Measurements from ENCODE around the gene HCST.

DNA sequence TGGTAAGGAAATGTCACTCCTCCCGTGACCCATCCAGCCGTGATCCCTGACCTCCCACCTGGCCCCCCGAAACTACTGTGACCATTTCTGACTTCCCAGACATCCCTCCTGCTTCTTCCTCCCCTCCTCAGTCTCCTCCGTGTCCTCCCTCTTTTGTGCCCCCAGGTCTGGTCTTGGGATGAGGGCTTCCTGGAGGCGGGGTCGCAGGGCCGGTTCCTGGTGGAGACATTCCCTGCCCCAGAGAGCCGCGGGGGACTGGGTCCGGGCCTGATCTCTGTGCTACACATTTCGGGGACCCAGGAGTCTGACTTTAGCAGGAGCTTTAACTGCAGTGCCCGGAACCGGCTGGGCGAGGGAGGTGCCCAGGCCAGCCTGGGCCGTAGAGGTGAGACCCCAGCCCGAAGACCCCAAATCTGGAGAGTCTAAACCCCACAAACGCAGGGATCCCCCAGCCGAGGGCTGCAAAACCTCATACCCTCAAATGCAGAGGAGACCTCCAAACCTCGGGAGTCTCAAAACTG lies 40.6 kb upstream of the HCST start:
- TF ChIP-seq GATA3 (IDR thresholded peaks at IDR 0.05; ENCODE audit: low read depth, low read length): no peak
- no peak for TF ChIP-seq GATA2 (IDR thresholded peaks at IDR 0.05; ENCODE audit: low read depth, low read length)

Data from SH-SY5Y (cell line).